GM19452 (cell line): ENCODE measurements around the gene BUD23.
"Not testable (repeated sequence)": the region's sequence is repeated elsewhere in the genome, so short reads cannot be mapped to it uniquely, and the experiment has no call there.

Experiments
- ATAC-seq: cut with Tn5 transposase; IDR thresholded peaks from one replicate; pipeline ENCODE4 v1.9.1; 2021; ENCODE audit not compliant: unreplicated experiment

BUD23 gene, protein sequence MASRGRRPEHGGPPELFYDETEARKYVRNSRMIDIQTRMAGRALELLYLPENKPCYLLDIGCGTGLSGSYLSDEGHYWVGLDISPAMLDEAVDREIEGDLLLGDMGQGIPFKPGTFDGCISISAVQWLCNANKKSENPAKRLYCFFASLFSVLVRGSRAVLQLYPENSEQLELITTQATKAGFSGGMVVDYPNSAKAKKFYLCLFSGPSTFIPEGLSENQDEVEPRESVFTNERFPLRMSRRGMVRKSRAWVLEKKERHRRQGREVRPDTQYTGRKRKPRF

GRCh38 chr7:73683056-73683787 is at the start of gene BUD23, which contains the start of gene DNAJC30:
Gene BUD23 (plus strand): TSS chr7:73683597. CDS start chr7:73683626, 29 bp downstream.
Gene DNAJC30 (minus strand): TSS chr7:73683453. CDS start chr7:73683423, 30 bp downstream.
- ATAC-seq: peak; percentile 89

GRCh38 chr7:73633844-73634243 is 49.6 kb upstream of the BUD23 start:
- no peak for ATAC-seq

GRCh38 chr7:73635428-73636200 is 47.8 kb upstream of the BUD23 start:
- ATAC-seq: no peak

GRCh38 chr7:73638911-73639310 is 44.5 kb upstream of the BUD23 start:
- no peak for ATAC-seq

- no peak for ATAC-seq
These were observed 40.6 kb upstream of the BUD23 start for GRCh38 chr7:73642834-73643233.

DNA sequence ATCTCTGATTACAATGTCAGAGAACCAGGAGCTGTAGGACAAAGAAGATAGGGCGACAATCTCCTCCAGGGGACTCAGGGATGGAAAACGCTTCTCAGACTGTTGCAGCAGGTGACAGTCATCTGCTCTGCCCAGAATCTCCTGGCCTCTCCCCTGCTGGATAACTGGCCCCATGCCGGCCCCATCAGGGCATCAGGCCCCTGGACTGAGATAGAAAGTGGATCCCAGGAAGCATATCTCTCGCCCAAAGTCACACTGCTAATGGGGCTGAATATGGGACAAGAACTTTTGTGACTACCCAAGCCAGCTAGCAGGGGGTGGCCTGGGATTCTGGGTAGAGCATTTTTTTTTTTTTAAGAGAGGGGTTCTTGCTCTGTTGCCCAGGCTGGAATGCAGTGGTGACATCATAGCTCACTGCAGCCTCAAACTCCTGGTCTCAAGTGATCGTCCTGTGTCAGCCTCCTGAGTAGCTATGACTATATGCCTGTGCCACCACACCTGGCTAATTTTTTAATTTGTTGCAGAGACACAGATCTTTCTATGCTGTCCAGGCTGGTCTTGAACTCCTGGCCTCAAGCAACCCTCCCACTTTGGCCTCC is 38.6 kb upstream of the BUD23 start:
- ATAC-seq: no peak

DNA sequence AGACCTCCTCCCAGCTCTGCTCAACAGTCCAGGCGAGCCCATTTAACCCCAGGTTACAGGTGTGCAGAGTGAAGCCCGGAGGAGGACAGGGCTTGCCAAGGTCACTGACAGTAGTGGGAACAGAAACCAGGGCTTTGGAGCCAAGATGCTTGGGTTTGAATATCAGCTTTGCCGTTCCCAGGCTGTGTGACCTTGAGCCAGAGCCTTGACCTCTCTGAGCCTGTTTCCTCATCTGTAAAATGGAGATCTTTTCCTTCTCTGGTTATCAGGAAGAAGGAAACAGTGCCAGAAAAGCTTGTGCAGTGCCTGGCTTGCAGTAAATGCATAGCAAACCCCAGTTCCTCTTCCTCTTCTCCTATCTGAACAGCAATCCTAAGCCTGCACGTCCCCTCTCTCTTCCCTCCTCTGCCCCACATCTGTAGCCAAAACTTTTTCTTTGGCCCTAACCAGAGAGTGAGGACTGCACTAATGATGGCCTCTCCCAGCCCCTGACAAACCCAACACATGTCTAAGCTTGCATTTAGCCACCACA is 37.7 kb upstream of the BUD23 start:
- ATAC-seq: no peak

- no peak for ATAC-seq
These were observed 36.3 kb upstream of the BUD23 start for GRCh38 chr7:73646785-73647724.

DNA sequence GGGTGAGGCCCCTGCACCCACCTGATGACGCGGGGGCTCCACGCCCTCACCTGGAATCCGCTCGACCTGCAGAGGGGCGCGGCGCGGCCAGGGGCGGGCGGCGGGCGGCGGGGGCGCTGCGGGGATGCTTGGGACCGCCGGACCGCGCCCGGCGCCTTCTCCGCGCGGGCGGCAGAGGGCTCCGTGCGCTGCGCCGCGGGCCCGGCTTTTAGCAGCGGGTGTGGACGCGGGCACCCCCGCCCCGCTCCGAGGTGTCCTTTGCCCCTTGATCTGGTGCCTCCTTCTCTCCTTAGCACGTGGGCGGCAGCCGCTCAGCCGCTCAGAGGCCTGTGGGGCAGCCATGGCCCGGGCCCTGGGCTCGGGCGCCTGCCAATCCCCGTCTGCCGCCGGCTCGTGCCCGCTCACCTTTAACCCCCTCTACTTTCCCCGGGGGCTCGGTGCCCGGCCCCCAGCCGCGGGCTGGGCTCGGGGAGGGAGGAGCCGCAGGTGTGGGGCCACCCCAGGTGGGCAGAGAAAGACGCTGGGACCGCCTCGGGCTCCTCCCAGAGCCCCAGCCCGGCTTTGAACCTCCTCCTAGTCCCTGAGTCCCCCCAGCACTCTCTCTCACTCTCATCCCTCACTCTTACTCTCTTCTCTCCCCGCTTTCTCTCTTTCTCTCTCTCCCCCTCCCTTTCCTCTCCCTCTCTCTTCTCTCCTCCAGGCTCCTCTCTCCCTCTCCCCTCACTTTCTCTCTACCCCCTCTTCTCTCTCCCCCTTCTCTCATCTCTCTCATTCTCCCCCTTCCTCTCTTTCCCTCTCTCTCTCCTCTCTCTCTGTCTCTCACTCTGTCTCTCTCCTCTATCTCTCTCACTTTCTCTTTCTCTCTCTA is 35.4 kb upstream of the BUD23 start:
- ATAC-seq: no peak

DNA sequence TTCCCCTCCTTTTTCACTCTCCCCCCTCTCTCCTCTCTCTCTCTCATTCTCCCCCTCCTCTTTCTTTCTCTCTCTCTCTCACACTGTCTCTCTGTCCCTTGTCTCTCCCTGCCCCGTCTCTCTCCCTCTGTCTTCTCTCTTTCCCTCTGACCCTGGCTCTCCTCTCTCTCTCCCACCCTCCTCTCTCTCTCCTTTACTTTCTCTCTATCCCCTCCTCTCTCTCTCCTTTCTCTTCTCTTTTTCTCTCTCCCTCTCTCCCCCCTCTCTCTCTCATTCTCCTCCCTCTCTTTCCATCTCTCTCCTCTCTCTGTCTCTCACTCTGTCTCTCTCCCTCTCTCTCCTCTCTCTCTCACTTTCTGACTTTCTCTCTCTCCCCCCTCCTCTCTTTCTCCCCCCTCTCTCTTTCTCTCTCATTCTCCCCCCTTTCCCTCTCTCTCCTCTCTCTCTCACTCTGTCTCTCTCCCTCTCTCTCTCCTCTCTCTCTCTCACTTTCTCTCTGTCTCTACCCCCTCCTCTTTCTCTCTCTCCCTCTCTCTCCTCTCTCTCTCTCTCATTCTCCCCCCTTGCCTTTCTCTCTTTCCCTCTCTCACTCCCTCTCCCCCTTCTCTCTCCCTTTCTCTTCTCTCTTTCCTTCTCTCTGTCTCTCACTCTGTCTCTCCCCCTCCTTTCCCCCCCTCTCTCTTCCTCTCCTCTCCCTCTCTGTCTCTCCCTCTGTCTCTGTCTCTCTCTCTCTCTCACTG is 34.6 kb upstream of the BUD23 start:
- no peak for ATAC-seq

DNA sequence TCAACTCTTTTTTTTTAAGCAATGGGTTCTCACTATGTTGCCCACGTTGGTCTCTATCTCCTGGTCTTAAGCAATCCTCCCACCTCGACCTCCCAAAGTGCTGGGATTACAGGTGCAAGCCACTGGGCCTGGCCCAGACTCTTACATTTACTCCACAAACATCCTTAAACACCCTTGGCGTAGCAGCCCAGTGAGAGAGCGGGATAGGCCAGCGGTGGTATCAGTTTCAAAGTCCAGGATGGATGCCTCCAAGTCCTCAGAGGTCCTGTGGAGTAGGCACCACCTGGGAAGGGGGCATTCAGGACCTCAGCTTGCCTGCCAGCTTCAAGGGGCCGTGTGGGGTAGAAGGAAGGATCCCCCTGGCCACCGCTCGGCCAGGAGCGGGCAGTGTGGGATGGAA is 33.8 kb upstream of the BUD23 start:
- ATAC-seq: no peak

DNA sequence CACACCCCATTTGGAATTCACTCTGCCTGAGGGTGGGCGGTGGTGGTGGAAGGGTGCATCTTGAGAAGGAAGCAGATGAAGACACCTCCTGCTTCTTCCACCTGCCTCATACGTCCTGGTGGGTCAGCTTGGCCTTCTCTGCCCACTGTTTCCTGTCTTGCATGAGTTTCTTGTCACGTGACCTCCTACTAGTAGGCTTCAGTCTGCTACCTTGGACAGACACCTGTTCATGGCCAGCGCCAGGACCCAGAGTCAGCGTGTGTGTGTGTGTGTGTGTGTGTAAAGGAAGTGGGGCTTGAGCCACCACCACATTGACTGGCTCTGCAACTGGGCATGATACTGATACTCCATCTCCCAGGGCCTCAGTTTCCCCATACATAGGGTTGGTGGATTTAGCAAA is 32.9 kb upstream of the BUD23 start:
- no peak for ATAC-seq

GRCh38 chr7:73652541-73652949 is 30.9 kb upstream of the BUD23 start:
- no peak for ATAC-seq

GRCh38 chr7:73655309-73655708 is 28.1 kb upstream of the BUD23 start:
- ATAC-seq: not testable (repeated sequence)

DNA sequence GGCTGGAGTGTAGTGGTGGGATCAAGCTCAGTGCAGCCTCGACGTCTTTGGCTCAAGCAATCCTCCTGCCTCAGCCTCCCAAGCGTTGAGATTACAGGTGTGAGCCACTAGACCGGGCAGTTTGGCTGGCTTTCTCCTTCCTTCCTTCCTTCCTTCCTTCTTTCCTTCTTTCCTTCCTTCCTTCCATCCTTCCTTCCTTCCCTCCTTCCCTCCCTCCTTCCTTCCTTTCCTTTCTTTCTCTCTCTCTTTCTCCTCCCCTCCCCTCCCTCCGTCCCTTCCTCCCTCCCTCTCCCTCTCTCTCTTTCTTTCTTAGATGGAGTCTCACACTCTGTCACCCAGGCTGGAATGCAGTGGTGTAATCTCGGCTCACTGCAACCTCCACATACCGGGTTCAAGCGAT is 23.4 kb upstream of the BUD23 start:
- no peak for ATAC-seq

GRCh38 chr7:73660594-73660993 is 22.8 kb upstream of the BUD23 start:
- not testable (repeated sequence) for ATAC-seq

DNA sequence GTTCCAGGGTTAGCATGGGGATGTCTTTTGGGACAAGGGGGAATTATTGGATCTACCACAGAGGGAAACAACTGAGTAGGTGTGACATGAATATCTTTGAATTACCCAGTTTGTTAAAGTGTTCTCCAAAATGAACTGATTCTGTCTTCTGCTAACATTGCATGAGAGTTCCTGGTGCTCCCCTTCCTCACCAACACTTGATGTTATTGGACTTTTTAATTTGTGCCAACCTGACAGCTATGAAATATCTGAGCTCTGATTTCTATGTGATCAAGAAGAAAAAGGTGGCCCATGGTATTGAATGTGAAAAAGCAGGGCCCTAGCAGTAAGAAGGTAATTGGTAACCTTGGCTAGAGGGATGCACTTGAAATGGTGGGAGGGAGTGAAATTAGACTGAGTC is 20.4 kb upstream of the BUD23 start:
- ATAC-seq: no peak

- peak; percentile 93 for ATAC-seq
These were observed 15.9 kb upstream of the BUD23 start, which contains the start of gene VPS37D for GRCh38 chr7:73667344-73668102. Gene VPS37D (plus strand): TSS chr7:73667831. CDS start chr7:73667959, 128 bp downstream.
